GM19372 (cell line): ENCODE measurements around the gene GLIS1.
A peak's percentile ranks its signal among the peaks of the same experiment; 100 is the strongest.
"Not testable (repeated sequence)": the region's sequence is repeated elsewhere in the genome, so short reads cannot be mapped to it uniquely, and the experiment has no call there.

Experiments used
- ATAC-seq: cut with Tn5 transposase; IDR thresholded peaks from one replicate; pipeline ENCODE4 v1.9.1; 2021; ENCODE audit warnings: mild to moderate bottlenecking, low read depth, moderate library complexity; ENCODE audit not compliant: unreplicated experiment

Gene GLIS1

GRCh38 chr1:53739109-53739681 lies at the start of gene GLIS1:
GLIS1 (minus strand) TSS chr1:53739164; CDS start chr1:53738064, 1,100 bp downstream.
- peak; percentile 92 for ATAC-seq

- no peak for ATAC-seq
Measured at GRCh38 chr1:53787655-53788054, 48.7 kb upstream of the GLIS1 start.

GRCh38 chr1:53783056-53783455 lies 44.1 kb upstream of the GLIS1 start:
- ATAC-seq, result no peak

GRCh38 chr1:53781654-53782053 lies 42.7 kb upstream of the GLIS1 start:
- ATAC-seq, result no peak

- no peak for ATAC-seq
Measured at GRCh38 chr1:53777272-53777671, 38.3 kb upstream of the GLIS1 start.

- ATAC-seq, result no peak
Measured at GRCh38 chr1:53771648-53772047, 32.7 kb upstream of the GLIS1 start.

GRCh38 chr1:53769780-53770179 lies 30.8 kb upstream of the GLIS1 start:
- no peak for ATAC-seq

- no peak for ATAC-seq
Measured at GRCh38 chr1:53769184-53769583, 30.2 kb upstream of the GLIS1 start.

GRCh38 chr1:53766831-53767405 lies 28.0 kb upstream of the GLIS1 start:
- no peak for ATAC-seq

GRCh38 chr1:53766194-53766742 lies 27.3 kb upstream of the GLIS1 start:
- no peak for ATAC-seq

- ATAC-seq, result no peak
Measured at GRCh38 chr1:53765657-53766056, 26.7 kb upstream of the GLIS1 start.

GRCh38 chr1:53763911-53764310 lies 24.9 kb upstream of the GLIS1 start:
- no peak for ATAC-seq

GRCh38 chr1:53763461-53763860 lies 24.5 kb upstream of the GLIS1 start:
- ATAC-seq, result no peak

- ATAC-seq, result not testable (repeated sequence)
Measured at GRCh38 chr1:53760497-53760896, 21.5 kb upstream of the GLIS1 start.

GRCh38 chr1:53755874-53756273 lies 16.9 kb upstream of the GLIS1 start:
- no peak for ATAC-seq

GRCh38 chr1:53754484-53755312 lies 15.7 kb upstream of the GLIS1 start:
- no peak for ATAC-seq

GRCh38 chr1:53752281-53752680 lies 13.3 kb upstream of the GLIS1 start:
- no peak for ATAC-seq

- ATAC-seq, result no peak
Measured at GRCh38 chr1:53747841-53748240, 8.9 kb upstream of the GLIS1 start.

- no peak for ATAC-seq
Measured at GRCh38 chr1:53740621-53741105, 1.7 kb upstream of the GLIS1 start.

- peak; percentile 27 for ATAC-seq
Measured at GRCh38 chr1:53738205-53739108, 507 bp downstream of the GLIS1 start.
